HG02840 (cell line): ENCODE measurements around the gene ATG10.

Source experiments
- ATAC-seq: cut with Tn5 transposase; IDR thresholded peaks from one replicate; pipeline ENCODE4 v1.9.1; 2021; ENCODE audit warnings: mild to moderate bottlenecking, moderate library complexity, moderate number of reproducible peaks; ENCODE audit not compliant: unreplicated experiment, low FRiP score

ATG10 gene

GRCh38 chr5:82297711-82298110, 325.9 kb downstream of the ATG10 start:
- no peak for ATAC-seq

DNA sequence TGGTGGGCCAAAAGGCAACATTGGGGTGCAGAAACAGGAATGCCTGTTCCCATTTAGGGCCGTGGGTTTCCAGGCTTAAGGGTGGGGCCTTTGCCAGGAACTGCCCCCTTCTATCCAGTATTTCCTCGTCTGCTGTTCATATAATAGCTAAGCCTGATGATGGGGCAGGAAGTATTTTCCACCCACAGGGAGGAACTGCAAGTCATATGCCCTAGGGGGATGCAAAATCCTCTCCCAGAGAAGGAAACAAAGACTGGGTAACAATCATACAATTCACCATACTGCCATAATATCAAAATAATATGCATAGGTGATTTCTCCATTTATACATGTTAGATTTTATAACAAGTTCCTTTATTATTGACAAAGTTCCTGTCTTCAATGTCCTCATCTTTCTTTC, 326.8 kb downstream of the ATG10 start:
- ATAC-seq = no peak

- no peak for ATAC-seq
These were observed 329.4 kb downstream of the ATG10 start for GRCh38 chr5:82301190-82301589.
